ENCODE results near the gene LONRF2. TPM values are rescaled to one million over a fixed set of nuclear protein-coding genes. Genes with fewer than 3 reads are reported as not detected.

LONRF2 gene
- total RNA-seq, 1 donor from 2014 or later, result 0.45 TPM

DNA sequence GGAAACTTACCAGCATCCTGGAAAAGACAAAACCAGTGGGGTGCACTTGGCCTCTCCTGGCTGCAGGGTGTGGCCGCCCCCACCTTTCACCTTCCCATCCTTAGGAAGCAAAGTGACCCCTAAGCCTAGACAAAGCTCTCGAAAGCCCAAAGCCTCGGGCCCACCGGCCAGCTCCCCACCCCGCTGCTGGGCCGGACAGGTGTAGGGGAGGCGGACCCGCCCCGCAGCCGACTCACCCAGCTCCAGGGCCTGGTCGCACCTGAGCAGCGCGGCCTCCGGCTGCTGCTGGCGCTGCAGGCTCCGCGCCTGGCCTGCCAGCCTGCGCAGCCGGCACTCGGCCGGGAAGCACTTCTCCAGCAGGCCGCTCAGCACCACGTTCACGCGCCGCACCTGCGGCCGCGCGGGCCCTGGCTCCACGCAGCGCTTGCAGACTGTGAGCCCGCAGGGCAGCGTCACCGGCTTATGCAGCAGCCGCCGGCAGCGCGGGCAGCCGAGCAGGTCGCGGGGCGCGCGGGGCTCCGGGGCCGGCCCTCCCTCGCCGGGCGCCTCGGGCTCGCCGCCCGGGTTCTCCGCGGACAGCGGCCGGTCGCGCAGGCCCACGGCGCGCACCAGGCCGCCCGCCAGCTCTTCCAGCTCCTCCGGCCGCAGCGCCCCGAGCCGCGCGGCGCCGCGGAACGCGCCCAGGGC is 979 bp downstream of the LONRF2 start:
- H3K27ac ChIP-seq (ENCODE audit: low read depth, low read length), result no peak overlapping the region
- FAIRE-seq, result no peak
- peaks cover 15% of the 10 kb centered on the region for H3K9me3 Mint-ChIP-seq (ENCODE audit: unreplicated experiment)
- TF ChIP-seq, protein P1, sequence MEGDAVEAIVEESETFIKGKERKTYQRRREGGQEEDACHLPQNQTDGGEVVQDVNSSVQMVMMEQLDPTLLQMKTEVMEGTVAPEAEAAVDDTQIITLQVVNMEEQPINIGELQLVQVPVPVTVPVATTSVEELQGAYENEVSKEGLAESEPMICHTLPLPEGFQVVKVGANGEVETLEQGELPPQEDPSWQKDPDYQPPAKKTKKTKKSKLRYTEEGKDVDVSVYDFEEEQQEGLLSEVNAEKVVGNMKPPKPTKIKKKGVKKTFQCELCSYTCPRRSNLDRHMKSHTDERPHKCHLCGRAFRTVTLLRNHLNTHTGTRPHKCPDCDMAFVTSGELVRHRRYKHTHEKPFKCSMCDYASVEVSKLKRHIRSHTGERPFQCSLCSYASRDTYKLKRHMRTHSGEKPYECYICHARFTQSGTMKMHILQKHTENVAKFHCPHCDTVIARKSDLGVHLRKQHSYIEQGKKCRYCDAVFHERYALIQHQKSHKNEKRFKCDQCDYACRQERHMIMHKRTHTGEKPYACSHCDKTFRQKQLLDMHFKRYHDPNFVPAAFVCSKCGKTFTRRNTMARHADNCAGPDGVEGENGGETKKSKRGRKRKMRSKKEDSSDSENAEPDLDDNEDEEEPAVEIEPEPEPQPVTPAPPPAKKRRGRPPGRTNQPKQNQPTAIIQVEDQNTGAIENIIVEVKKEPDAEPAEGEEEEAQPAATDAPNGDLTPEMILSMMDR (IDR thresholded peaks at IDR 0.05; ENCODE audit: insufficient read depth, low read depth, low read length), result no peak
- TF ChIP-seq EZH2 (IDR thresholded peaks at IDR 0.05; ENCODE audit: insufficient read depth, low read length), result no peak
- H3K36me3 Mint-ChIP-seq (ENCODE audit: low read depth, unreplicated experiment), result no peaks in the 10 kb centered on the region
- H3K27me3 ChIP-seq (ENCODE audit: insufficient read depth, low read length), result peaks cover 46% of the 10 kb centered on the region
- peak overlapping the region; percentile 83 for H3K4me2 ChIP-seq (ENCODE audit: low read length)
- peak overlapping the region; percentile 52 for H3K4me3 ChIP-seq (ENCODE audit: insufficient read depth, low read depth, low read length)
- H3K27me3 Mint-ChIP-seq (ENCODE audit: low read depth, unreplicated experiment), result peaks cover 48% of the 10 kb centered on the region
- no peaks in the 10 kb centered on the region for H3K79me2 ChIP-seq (ENCODE audit: insufficient read depth, low read length)
- H3K36me3 ChIP-seq (ENCODE audit: insufficient read depth, low read length), result no peaks in the 10 kb centered on the region
- no peaks in the 10 kb centered on the region for H3K4me1 ChIP-seq (ENCODE audit: insufficient read depth, low read length)
- H3K4me3 Mint-ChIP-seq (ENCODE audit: unreplicated experiment), result peak overlapping the region; percentile 73
- peak overlapping the region; percentile 72 for H2AFZ ChIP-seq (ENCODE audit: low read depth, low read length)
- no peaks in the 10 kb centered on the region for H3K4me1 Mint-ChIP-seq (ENCODE audit: low read depth, unreplicated experiment)
- H4K20me1 ChIP-seq (ENCODE audit: insufficient read depth, low read length), result no peaks in the 10 kb centered on the region
- no peak overlapping the region for H3K9ac ChIP-seq (ENCODE audit: low read length)
- no peak overlapping the region for H3K27ac Mint-ChIP-seq (ENCODE audit: unreplicated experiment)
- peak; percentile 48 for DNase-seq (ENCODE audit: low read depth)
- H3K9me3 ChIP-seq (ENCODE audit: insufficient read depth, low read depth, low read length), result peaks cover 5% of the 10 kb centered on the region

DNA sequence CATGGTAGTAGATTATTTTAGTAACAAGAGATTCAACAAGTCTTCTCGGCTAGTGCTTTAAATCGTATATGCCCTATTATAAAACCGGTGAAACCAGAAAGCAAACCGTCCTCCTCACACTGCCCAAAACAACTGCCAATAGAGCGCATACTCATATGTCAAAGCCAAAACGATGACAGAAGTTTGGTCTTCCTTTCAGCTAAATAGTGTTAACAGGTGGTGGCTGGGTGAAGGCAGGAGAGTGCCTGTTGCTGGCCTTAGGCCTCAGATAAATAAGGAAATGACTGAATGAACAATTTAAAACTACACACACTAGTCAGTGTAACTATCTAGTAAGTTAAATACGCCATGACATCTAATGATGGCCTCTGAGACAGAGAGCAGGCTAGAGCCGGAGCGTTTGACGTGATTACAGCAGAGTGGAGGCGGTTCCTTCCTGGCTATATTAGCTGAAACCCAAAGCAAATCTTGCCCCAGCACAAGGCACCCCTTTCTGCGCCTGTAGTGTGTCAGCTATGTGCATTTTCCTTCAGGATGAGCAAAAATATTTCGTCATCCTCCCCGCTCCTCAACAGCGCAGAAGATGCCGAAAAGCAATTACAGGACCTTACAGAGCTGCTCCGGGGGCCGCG is 1.6 kb downstream of the LONRF2 start:
- Histone ChIP-seq H4K20me1 (ENCODE audit: insufficient read depth, low read length) (no peaks in the 10 kb centered on the region), H3K79me2 (ENCODE audit: insufficient read depth, low read length) (no peaks in the 10 kb centered on the region), H3K4me3 (ENCODE audit: insufficient read depth, low read depth, low read length) (peak overlapping the region; percentile 52), H3K27ac (ENCODE audit: low read depth, low read length) (no peak overlapping the region), H2AFZ (ENCODE audit: low read depth, low read length) (no peak overlapping the region), H3K4me2 (ENCODE audit: low read length) (peak overlapping the region; percentile 83), H3K27me3 (ENCODE audit: insufficient read depth, low read length) (peaks cover 43% of the 10 kb centered on the region), H3K9ac (ENCODE audit: low read length) (no peak overlapping the region), H3K4me1 (ENCODE audit: insufficient read depth, low read length) (no peaks in the 10 kb centered on the region), H3K36me3 (ENCODE audit: insufficient read depth, low read length) (no peaks in the 10 kb centered on the region), H3K9me3 (ENCODE audit: insufficient read depth, low read depth, low read length) (peaks cover 5% of the 10 kb centered on the region)
- H3K4me1 Mint-ChIP-seq (ENCODE audit: low read depth, unreplicated experiment), result no peaks in the 10 kb centered on the region
- no peak for DNase-seq (ENCODE audit: low read depth)
- FAIRE-seq, result no peak
- H3K27ac Mint-ChIP-seq (ENCODE audit: unreplicated experiment), result no peak overlapping the region
- TF ChIP-seq EZH2 (IDR thresholded peaks at IDR 0.05; ENCODE audit: insufficient read depth, low read length), result no peak
- TF ChIP-seq, protein P1 (IDR thresholded peaks at IDR 0.05; ENCODE audit: insufficient read depth, low read depth, low read length), result no peak
- peak overlapping the region; percentile 73 for H3K4me3 Mint-ChIP-seq (ENCODE audit: unreplicated experiment)
- no peaks in the 10 kb centered on the region for H3K36me3 Mint-ChIP-seq (ENCODE audit: low read depth, unreplicated experiment)
- H3K9me3 Mint-ChIP-seq (ENCODE audit: unreplicated experiment), result peaks cover 15% of the 10 kb centered on the region
- peaks cover 45% of the 10 kb centered on the region for H3K27me3 Mint-ChIP-seq (ENCODE audit: low read depth, unreplicated experiment)

DNA sequence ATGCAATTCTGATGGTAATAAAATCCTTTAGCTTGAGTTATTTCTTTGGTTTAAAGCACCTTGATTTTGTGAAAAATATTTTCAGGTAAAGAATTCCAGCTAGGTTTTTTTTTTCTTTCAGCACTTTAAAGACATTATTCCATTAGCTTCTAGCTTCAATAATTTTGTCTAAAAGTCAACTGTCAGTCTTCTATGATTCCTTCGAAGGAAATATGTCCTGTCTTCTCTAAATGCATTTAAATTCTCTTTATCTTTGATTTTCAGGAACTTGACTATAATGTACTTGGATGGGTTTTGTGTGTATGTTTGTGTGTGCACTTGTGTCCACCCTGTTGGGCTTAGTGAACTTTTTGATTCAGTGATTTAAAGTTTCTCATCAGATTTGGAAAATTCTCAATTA is 4.7 kb downstream of the LONRF2 start:
- peaks cover 13% of the 10 kb centered on the region for H3K9me3 Mint-ChIP-seq (ENCODE audit: unreplicated experiment)
- H3K4me3 ChIP-seq (ENCODE audit: insufficient read depth, low read depth, low read length), result no peak overlapping the region
- H3K9ac ChIP-seq (ENCODE audit: low read length), result no peak overlapping the region
- H3K27ac ChIP-seq (ENCODE audit: low read depth, low read length), result no peak overlapping the region
- H3K4me2 ChIP-seq (ENCODE audit: low read length), result no peak overlapping the region
- peaks cover 5% of the 10 kb centered on the region for H3K9me3 ChIP-seq (ENCODE audit: insufficient read depth, low read depth, low read length)
- no peaks in the 10 kb centered on the region for H4K20me1 ChIP-seq (ENCODE audit: insufficient read depth, low read length)
- FAIRE-seq, result no peak
- no peak overlapping the region for H3K4me3 Mint-ChIP-seq (ENCODE audit: unreplicated experiment)
- no peak overlapping the region for H2AFZ ChIP-seq (ENCODE audit: low read depth, low read length)
- no peaks in the 10 kb centered on the region for H3K36me3 ChIP-seq (ENCODE audit: insufficient read depth, low read length)
- no peaks in the 10 kb centered on the region for H3K4me1 Mint-ChIP-seq (ENCODE audit: low read depth, unreplicated experiment)
- TF ChIP-seq, protein P1 (IDR thresholded peaks at IDR 0.05; ENCODE audit: insufficient read depth, low read depth, low read length), result no peak
- TF ChIP-seq EZH2 (IDR thresholded peaks at IDR 0.05; ENCODE audit: insufficient read depth, low read length), result no peak
- H3K36me3 Mint-ChIP-seq (ENCODE audit: low read depth, unreplicated experiment), result no peaks in the 10 kb centered on the region
- H3K27me3 Mint-ChIP-seq (ENCODE audit: low read depth, unreplicated experiment), result peaks cover 16% of the 10 kb centered on the region
- no peak overlapping the region for H3K27ac Mint-ChIP-seq (ENCODE audit: unreplicated experiment)
- H3K4me1 ChIP-seq (ENCODE audit: insufficient read depth, low read length), result no peaks in the 10 kb centered on the region
- H3K27me3 ChIP-seq (ENCODE audit: insufficient read depth, low read length), result peaks cover 19% of the 10 kb centered on the region
- H3K79me2 ChIP-seq (ENCODE audit: insufficient read depth, low read length), result no peaks in the 10 kb centered on the region
- DNase-seq (ENCODE audit: low read depth), result no peak

Data from astrocyte (in vitro differentiated cells and primary cell).